Heart left ventricle (tissue), 13 donors: ENCODE measurements around the gene WRAP73.

Source experiments
- CTCF ChIP-seq, 12 donors: fragments of 200-600 bp; sonication (generic) in 4 of 12; IDR thresholded peaks; one replicate each; pipeline versions ENCODE4 v1.5.0 to v1.8.0; 2018 to 2022; ENCODE audit warnings: antibody characterized with exemption in 12 of 12, mild to moderate bottlenecking in 5 of 12
- POLR2A ChIP-seq, 2 donors: fragments of 450-650 bp; IDR thresholded peaks; one replicate each; pipeline ENCODE4 v1.6.1; 2017; ENCODE audit warnings: antibody characterized with exemption in 2 of 2, mild to moderate bottlenecking in 2 of 2, moderate library complexity in 2 of 2
- donor health status: ischemic (EF 13 %, LVEDD 7.1; RV severe dilation, severe dysfunction).
- donor health status: DM: no; HTN: yes; CAD: no.
- donor health status: DM: no; HTN: no; CAD: no.
- donor health status: ischemic (EF 25% LVEDD 6.9; RV normal size, moderate dysfunction).
- donor health status: ischemic (EF 25% LVEDD 5.7; RV mildly dilated, moderate dysfunction).
- donor health status: ischemic (EF 35%, LVEDD 5.7; RV mildly dilated, moderate dysfunction).
- donor health status: nonischemic (EF 11% LVEDD 7.7; RV severe dilation, severe dysfunction).
- donor health status: DM: yes; HTN: yes; CAD: no.
- donor health status: PGD.
- donor health status: ischemic (EF 29% LVEDD 5.4; RV normal size, mild dysfunction).
- donor health status: nonischemic (EF 23%, LVEDD 6.1; RV moderate dilation, normal function).

GRCh38 chr1:3691421-3692204 lies 41.7 kb upstream of the WRAP73 start:
- TF ChIP-seq POLR2A (IDR thresholded peaks at IDR 0.05) (no peak), CTCF (IDR thresholded peaks at IDR 0.05) (no peak)
